Panc1 (cell line): ENCODE measurements around the gene AFG1L.

Source experiments
- CTCF ChIP-seq: fragments of 450-650 bp; IDR thresholded peaks from 2 replicates; pipeline ENCODE4 v1.5.1; 2017; ENCODE audit warnings: mild to moderate bottlenecking
- SIN3A ChIP-seq: IDR thresholded peaks from 2 replicates; pipeline ENCODE4 v1.6.1; 2012; ENCODE audit warnings: low read depth, mild to moderate bottlenecking, low read length, moderate library complexity, borderline replicate concordance; ENCODE audit not compliant: insufficient read depth

- TF ChIP-seq CTCF, result no peak
- TF ChIP-seq SIN3A, result no peak
Observed at GRCh38 chr6:108549741-108550140, 254.9 kb downstream of the AFG1L start.
